HG02973 (cell line): ENCODE measurements around the gene ADAMTS6.
"Not testable (repeated sequence)": the region's sequence is repeated elsewhere in the genome, so short reads cannot be mapped to it uniquely, and the experiment has no call there.

ENCODE experiments used
- ATAC-seq: cut with Tn5 transposase; IDR thresholded peaks from one replicate; pipeline ENCODE4 v1.9.1; 2021; ENCODE audit warnings: moderate library complexity; ENCODE audit not compliant: unreplicated experiment

The ADAMTS6 gene

GRCh38 chr5:65481635-65482295 is at the start of gene ADAMTS6:
ADAMTS6 (minus strand) TSS chr5:65481920; CDS start chr5:65473673, 8,247 bp downstream.
- peak; percentile 80 for ATAC-seq

- no peak for ATAC-seq
These were observed 49.2 kb upstream of the ADAMTS6 start for GRCh38 chr5:65530904-65531303.

- no peak for ATAC-seq
These were observed 44.0 kb upstream of the ADAMTS6 start for GRCh38 chr5:65525726-65526125.

- ATAC-seq = no peak
These were observed 30.6 kb upstream of the ADAMTS6 start for GRCh38 chr5:65512170-65512937.

- no peak for ATAC-seq
These were observed 27.3 kb upstream of the ADAMTS6 start for GRCh38 chr5:65508978-65509377.

- no peak for ATAC-seq
These were observed 25.2 kb upstream of the ADAMTS6 start for GRCh38 chr5:65506961-65507360.

- ATAC-seq = no peak
These were observed 7.4 kb upstream of the ADAMTS6 start for GRCh38 chr5:65489119-65489518.

- not testable (repeated sequence) for ATAC-seq
These were observed 6.4 kb upstream of the ADAMTS6 start for GRCh38 chr5:65488038-65488687.

- ATAC-seq = not testable (repeated sequence)
These were observed 5.1 kb upstream of the ADAMTS6 start for GRCh38 chr5:65486803-65487202.

GRCh38 chr5:65485405-65485804 is 3.7 kb upstream of the ADAMTS6 start:
- ATAC-seq = no peak

- peak; percentile 50 for ATAC-seq
These were observed 2.0 kb upstream of the ADAMTS6 start for GRCh38 chr5:65483546-65484346.

GRCh38 chr5:65482736-65483545 is 1.2 kb upstream of the ADAMTS6 start:
- no peak for ATAC-seq

- no peak for ATAC-seq
These were observed 596 bp upstream of the ADAMTS6 start for GRCh38 chr5:65482296-65482735.

- peak; percentile 6 for ATAC-seq
These were observed 544 bp downstream of the ADAMTS6 start for GRCh38 chr5:65481171-65481581.

GRCh38 chr5:65480306-65480865 is 1.3 kb downstream of the ADAMTS6 start:
- ATAC-seq = peak; percentile 43

GRCh38 chr5:65479527-65479926 is 2.2 kb downstream of the ADAMTS6 start:
- no peak for ATAC-seq

GRCh38 chr5:65478336-65478735 is 3.4 kb downstream of the ADAMTS6 start:
- no peak for ATAC-seq

GRCh38 chr5:65475895-65476294 is 5.8 kb downstream of the ADAMTS6 start:
- no peak for ATAC-seq

- ATAC-seq = no peak
These were observed 6.4 kb downstream of the ADAMTS6 start for GRCh38 chr5:65475336-65475735.
